Measurements from ENCODE around the gene RNF144A. TPM values are rescaled to one million over a fixed set of nuclear protein-coding genes. Genes with fewer than 3 reads are reported as not detected.

RNF144A gene
- total and polyA plus RNA-seq, 2 donors (not counting 3 experiments of a cell fraction or from before 2014, with no cell fraction given): 9.7 to 28.8 TPM

DNA sequence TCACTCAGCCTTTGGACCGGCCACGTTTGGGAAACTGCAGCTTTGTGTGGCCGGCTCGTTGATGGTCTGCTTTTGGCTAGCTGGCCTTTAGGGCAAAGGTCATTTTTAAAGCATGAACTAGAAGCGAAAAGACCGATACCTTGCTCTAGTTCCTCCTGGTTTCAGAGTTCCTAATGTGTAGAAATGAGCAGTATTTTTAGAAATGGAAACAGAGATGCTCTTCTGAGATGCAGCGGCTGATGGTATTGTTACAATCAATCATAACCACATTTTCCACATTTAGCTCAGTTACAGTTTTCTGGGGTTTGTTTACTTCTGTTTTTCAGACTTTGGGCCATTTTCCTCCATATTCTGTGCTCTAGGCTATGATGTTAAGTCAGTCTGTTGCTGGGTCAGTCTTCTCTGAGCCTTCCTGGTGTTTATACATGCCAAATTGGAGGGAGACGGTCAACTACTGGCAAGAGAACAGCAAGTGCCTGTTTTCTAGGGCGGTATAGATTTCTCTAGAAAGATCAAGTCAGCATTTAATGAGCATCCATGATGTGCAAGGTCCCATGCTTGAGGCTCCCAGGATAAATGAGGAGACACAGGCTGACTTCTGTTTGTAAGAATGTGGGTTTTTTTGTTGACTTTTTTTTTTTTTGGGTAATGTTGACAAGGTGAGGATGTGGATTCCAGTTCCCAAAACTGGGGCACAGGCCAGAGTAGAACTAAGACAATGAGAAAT, 28.0 kb downstream of the RNF144A start:
- no peak for FAIRE-seq
- Histone ChIP-seq H3K4me1 (ENCODE audit: control insufficient read depth, extremely low read depth, insufficient read depth, low read length) (peaks cover 3% of the 10 kb centered on the region), H3K27ac (ENCODE audit: insufficient read depth, low read depth, low read length) (no peak overlapping the region), H3K9ac (replicated peaks; ENCODE audit: extremely low read depth, insufficient read depth, low read length) (no peak overlapping the region), H3K79me2 (ENCODE audit: control insufficient read depth, insufficient read depth, low read length) (no peaks in the 10 kb centered on the region), H3K4me2 (ENCODE audit: insufficient read depth, low read length) (no peak overlapping the region), H4K20me1 (replicated peaks; ENCODE audit: control insufficient read depth, extremely low read depth, insufficient read depth, low read length) (no peaks in the 10 kb centered on the region), H2AFZ (ENCODE audit: low read depth, low read length) (no peak overlapping the region), H3K4me3 (replicated peaks in 1 of 3; ENCODE audit: insufficient read depth in 1 of 3, low read depth in 1 of 3, low read length in 3 of 3) (no peak overlapping the region), H3K9me1 (replicated peaks; ENCODE audit: control insufficient read depth, extremely low read depth, insufficient read depth, low read length) (no peaks in the 10 kb centered on the region), H3K27me3 (ENCODE audit: control insufficient read depth in 2 of 2, insufficient read depth in 2 of 2, low read length in 2 of 2) (no peaks in the 10 kb centered on the region), H3K9me3 (replicated peaks; ENCODE audit: control insufficient read depth, insufficient read depth, low read length) (no peaks in the 10 kb centered on the region), H3K36me3 (ENCODE audit: control insufficient read depth in 2 of 2, extremely low read depth in 1 of 2, insufficient read depth in 2 of 2, low read length in 2 of 2) (no peaks in the 10 kb centered on the region)
- no peak for DNase-seq (ENCODE audit: low read depth, low spot score)
- ChIA-PET CTCF (interaction anchor here (1.6 kb wide), 1 partner anchor 11 kb away, joined by 3 read pairs; no protein-coding TSS in a partner anchor), POLR2A (no interaction called here)
- TF ChIP-seq JUN (IDR thresholded peaks at IDR 0.05; ENCODE audit: borderline replicate concordance, insufficient read depth, insufficient read length, low read depth) (no peak), EZH2 (IDR thresholded peaks at IDR 0.05; ENCODE audit: borderline replicate concordance, low read depth, low read length, severe bottlenecking) (no peak), GATA2 (IDR thresholded peaks at IDR 0.05; ENCODE audit: insufficient read depth, insufficient read length, low read depth, low read length) (no peak), POLR2AphosphoS5 (IDR thresholded peaks at IDR 0.05; ENCODE audit: insufficient read depth, low read depth, low read length) (no peak), MYC (IDR thresholded peaks at IDR 0.05; ENCODE audit: low read depth, low read length) (no peak), POLR2A (IDR thresholded peaks at IDR 0.05; ENCODE audit: low read depth, low read length) (no peak), FOS (IDR thresholded peaks at IDR 0.05; ENCODE audit: borderline replicate concordance, insufficient read depth, low read length) (no peak)
- TF ChIP-seq, protein P1, sequence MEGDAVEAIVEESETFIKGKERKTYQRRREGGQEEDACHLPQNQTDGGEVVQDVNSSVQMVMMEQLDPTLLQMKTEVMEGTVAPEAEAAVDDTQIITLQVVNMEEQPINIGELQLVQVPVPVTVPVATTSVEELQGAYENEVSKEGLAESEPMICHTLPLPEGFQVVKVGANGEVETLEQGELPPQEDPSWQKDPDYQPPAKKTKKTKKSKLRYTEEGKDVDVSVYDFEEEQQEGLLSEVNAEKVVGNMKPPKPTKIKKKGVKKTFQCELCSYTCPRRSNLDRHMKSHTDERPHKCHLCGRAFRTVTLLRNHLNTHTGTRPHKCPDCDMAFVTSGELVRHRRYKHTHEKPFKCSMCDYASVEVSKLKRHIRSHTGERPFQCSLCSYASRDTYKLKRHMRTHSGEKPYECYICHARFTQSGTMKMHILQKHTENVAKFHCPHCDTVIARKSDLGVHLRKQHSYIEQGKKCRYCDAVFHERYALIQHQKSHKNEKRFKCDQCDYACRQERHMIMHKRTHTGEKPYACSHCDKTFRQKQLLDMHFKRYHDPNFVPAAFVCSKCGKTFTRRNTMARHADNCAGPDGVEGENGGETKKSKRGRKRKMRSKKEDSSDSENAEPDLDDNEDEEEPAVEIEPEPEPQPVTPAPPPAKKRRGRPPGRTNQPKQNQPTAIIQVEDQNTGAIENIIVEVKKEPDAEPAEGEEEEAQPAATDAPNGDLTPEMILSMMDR (IDR thresholded peaks at IDR 0.05; ENCODE audit: extremely low read depth in 1 of 2, insufficient read depth in 1 of 2, low read depth in 1 of 2, low read length in 2 of 2): no peak
- TF ChIP-seq, protein P2, sequence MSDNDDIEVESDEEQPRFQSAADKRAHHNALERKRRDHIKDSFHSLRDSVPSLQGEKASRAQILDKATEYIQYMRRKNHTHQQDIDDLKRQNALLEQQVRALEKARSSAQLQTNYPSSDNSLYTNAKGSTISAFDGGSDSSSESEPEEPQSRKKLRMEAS (IDR thresholded peaks at IDR 0.05; ENCODE audit: insufficient read depth, insufficient read length): no peak
- BruUV-seq (replicated peaks): no TSS peak
- dilution Hi-C loops (cut with MboI; ENCODE audit: extremely low pct_ligation_motif_present, low sequenced_read_pairs): no loop called here
- intact Hi-C loops (cut with micrococcal nuclease): no loop called here

Measured in endothelial cell of umbilical vein (primary cell).